HEK293 (cell line): ENCODE results near the gene MMP19.

Source experiments
- CTCF ChIA-PET: fragments of 350-600 bp; formaldehyde crosslinking; extraction: SDS; loops from one replicate; lab custom pipeline; 2021; ENCODE audit warnings: antibody characterized with exemption; lab: Yijun Ruan, JAX
- POLR2A ChIA-PET: fragments of 300-600 bp; formaldehyde crosslinking; extraction: SDS; loops from one replicate; lab custom pipeline; 2020; ENCODE audit warnings: antibody characterized with exemption, inconsistent platforms; lab: Yijun Ruan, JAX
- H3K27ac ChIP-seq: fragments of 200-500 bp; sonication (Bioruptor generic); 2 replicates; pipeline ENCODE4 v1.5.1; 2014; ENCODE audit warnings: low read depth, low read length, control low read depth, inconsistent platforms; ENCODE audit errors: extremely low read depth
- H3K36me3 ChIP-seq, 2 experiments: fragments of 200-500 bp in 1 of 2; sonication (Bioruptor generic) in 1 of 2; 1 replicate in 1 of 2; 2 replicates in 1 of 2; pipeline ENCODE4 v1.5.1; 2014 to 2017; ENCODE audit warnings: inconsistent platforms in 2 of 2, low read length in 2 of 2; ENCODE audit not compliant: control insufficient read depth in 2 of 2, insufficient read depth in 1 of 2
- H3K4me1 ChIP-seq: fragments of 200-500 bp; sonication (Bioruptor generic); 2 replicates; pipeline ENCODE4 v1.5.1; 2014; ENCODE audit warnings: mild to moderate bottlenecking, low read length, inconsistent platforms; ENCODE audit not compliant: control insufficient read depth, insufficient read depth
- H3K4me3 ChIP-seq: 2 replicates; pipeline ENCODE4 v1.5.1; 2011; ENCODE audit warnings: low read depth, mild to moderate bottlenecking, control low read depth, low read length, moderate library complexity
- H3K9me3 ChIP-seq: fragments of 200-500 bp; sonication (Bioruptor generic); 2 replicates; pipeline ENCODE4 v1.5.1; 2014; ENCODE audit warnings: low read depth, low read length, inconsistent platforms; ENCODE audit not compliant: control insufficient read depth, insufficient read depth
- HOXA7 ChIP-seq: sonication (generic); formaldehyde crosslinking; IDR thresholded peaks from 2 replicates; pipeline ENCODE4 v1.8.1; 2022; ENCODE audit warnings: missing genetic modification reagents, borderline replicate concordance
- KLF17 ChIP-seq: fragments of 450-650 bp; formaldehyde crosslinking; IDR thresholded peaks from 2 replicates; pipeline ENCODE4 v1.5.1; 2016; ENCODE audit warnings: missing biosample characterization, missing genetic modification characterization
- SP3 ChIP-seq: fragments of 450-650 bp; formaldehyde crosslinking; IDR thresholded peaks from 2 replicates; pipeline ENCODE4 v1.5.1; 2016; ENCODE audit warnings: missing biosample characterization, missing genetic modification characterization
- YY1 ChIP-seq: fragments of 450-650 bp; formaldehyde crosslinking; IDR thresholded peaks from 2 replicates; pipeline ENCODE4 v1.5.1; 2018; ENCODE audit warnings: missing biosample characterization, missing genetic modification characterization
- ZNF112 ChIP-seq: fragments of 450-650 bp; formaldehyde crosslinking; IDR thresholded peaks from 2 replicates; pipeline ENCODE4 v1.5.0; 2017; ENCODE audit warnings: missing biosample characterization, missing genetic modification characterization
- ZNF148 ChIP-seq: fragments of 450-650 bp; formaldehyde crosslinking; IDR thresholded peaks from 2 replicates; pipeline ENCODE4 v1.5.0; 2017; ENCODE audit warnings: missing biosample characterization, missing genetic modification characterization, borderline replicate concordance
- ZNF18 ChIP-seq: fragments of 450-650 bp; formaldehyde crosslinking; IDR thresholded peaks from 2 replicates; pipeline ENCODE4 v1.5.1; 2016; ENCODE audit warnings: missing biosample characterization, missing genetic modification characterization
- ZNF341 ChIP-seq: fragments of 450-650 bp; formaldehyde crosslinking; IDR thresholded peaks from 2 replicates; pipeline ENCODE4; 2016; ENCODE audit warnings: low read depth, missing biosample characterization, missing genetic modification characterization
- ZNF391 ChIP-seq: fragments of 450-650 bp; formaldehyde crosslinking; IDR thresholded peaks from 2 replicates; pipeline ENCODE4 v1.5.1; 2016; ENCODE audit warnings: low read depth, missing biosample characterization, missing genetic modification characterization, borderline replicate concordance
- ZNF426 ChIP-seq: fragments of 450-650 bp; formaldehyde crosslinking; IDR thresholded peaks from 2 replicates; pipeline ENCODE4 v1.5.1; 2017; ENCODE audit warnings: missing biosample characterization, missing genetic modification characterization, mild to moderate bottlenecking, inconsistent platforms, moderate library complexity
- ZNF449 ChIP-seq: fragments of 450-650 bp; formaldehyde crosslinking; IDR thresholded peaks from 2 replicates; pipeline ENCODE4 v1.5.1; 2017; ENCODE audit warnings: missing biosample characterization, mild to moderate bottlenecking, missing genetic modification characterization, moderate library complexity
- ZNF521 ChIP-seq: fragments of 450-650 bp; formaldehyde crosslinking; IDR thresholded peaks from 2 replicates; pipeline ENCODE4 v1.5.1; 2017; ENCODE audit warnings: missing biosample characterization, mild to moderate bottlenecking, missing genetic modification characterization
- ZNF629 ChIP-seq: fragments of 450-650 bp; formaldehyde crosslinking; IDR thresholded peaks from 2 replicates; pipeline ENCODE4 v1.5.1; 2017; ENCODE audit warnings: missing biosample characterization, missing genetic modification characterization
- ZXDB ChIP-seq: fragments of 450-650 bp; formaldehyde crosslinking; IDR thresholded peaks from 2 replicates; pipeline ENCODE4 v1.5.1; 2016; ENCODE audit warnings: missing biosample characterization, missing genetic modification characterization

MMP19 gene

GRCh38 chr12:55850401-55850800, 7.7 kb upstream of the MMP19 start:
- Histone ChIP-seq H3K27ac (no peak overlapping the region), H3K4me3 (no peak overlapping the region), H3K9me3 (no peaks in the 10 kb centered on the region), H3K4me1 (no peaks in the 10 kb centered on the region; the same call in 1 of the 2 replicates), H3K36me3 (no peaks in the 10 kb centered on the region)
- CTCF ChIA-PET = no interaction called here
- POLR2A ChIA-PET = interaction anchor here (1.7 kb wide), 1 partner anchor 21 kb away, joined by 4 read pairs; the partner anchor contains the start of gene DNAJC14
- TF ChIP-seq YY1 = no peak
- TF ChIP-seq KLF17 (tag by site-specific recombination) = no peak
- no peak for TF ChIP-seq ZNF112 (tag by site-specific recombination)
- TF ChIP-seq ZNF521 (tag by site-specific recombination) = no peak
- TF ChIP-seq ZNF391 (tag by site-specific recombination) = no peak
- no peak for TF ChIP-seq ZNF341 (tag by site-specific recombination)

- H3K36me3 ChIP-seq = no peaks in the 10 kb centered on the region
- no peaks in the 10 kb centered on the region; the same call in 1 of the 2 replicates for H3K4me1 ChIP-seq
- H3K9me3 ChIP-seq = no peaks in the 10 kb centered on the region
- no peak for TF ChIP-seq SP3 (tag by site-specific recombination)
- no peak for TF ChIP-seq ZNF449
- TF ChIP-seq ZNF426 (tag by site-specific recombination) = no peak
- no peak for TF ChIP-seq ZNF148
- no peak for TF ChIP-seq ZNF18 (tag by site-specific recombination)
- no peak for TF ChIP-seq ZXDB (tag by site-specific recombination)
- TF ChIP-seq ZNF629 (tag by site-specific recombination) = no peak
- TF ChIP-seq HOXA7 (CRISPR knock-in tag) = no peak
- no peak overlapping the region for H3K27ac ChIP-seq
- H3K4me3 ChIP-seq = no peak overlapping the region
- CTCF ChIA-PET = no interaction called here
- POLR2A ChIA-PET = interaction anchor here (1.7 kb wide), 1 partner anchor 20 kb away, joined by 4 read pairs; the partner anchor contains the start of gene DNAJC14
Measured at GRCh38 chr12:55849616-55850343, 7.0 kb upstream of the MMP19 start.
